ENCODE measurements around the gene WDTC1. TPM values are rescaled to one million over a fixed set of nuclear protein-coding genes. Genes with fewer than 3 reads are reported as not detected.

Gene WDTC1
- total RNA-seq, 1 experiment from 2014 or later: 15.7 TPM

- Mint-ChIP-seq H3K36me3 (ENCODE audit: insufficient read depth, unreplicated experiment) (peaks cover 79% of the 10 kb centered on the region), H3K4me1 (ENCODE audit: insufficient read depth, unreplicated experiment) (peaks cover 19% of the 10 kb centered on the region), H3K27ac (ENCODE audit: low read depth, unreplicated experiment) (no peak overlapping the region), H3K27me3 (ENCODE audit: insufficient read depth, unreplicated experiment) (no peaks in the 10 kb centered on the region), H3K9me3 (ENCODE audit: unreplicated experiment) (no peaks in the 10 kb centered on the region), H3K4me3 (ENCODE audit: unreplicated experiment) (no peak overlapping the region)
- ChIA-PET CTCF (interaction anchor here (0.7 to 1.4 kb wide), 2 partner anchors 8 to 252 kb away, joined by 3 to 4 read pairs; no protein-coding TSS in a partner anchor), POLR2A (interaction anchor here (0.6 to 5.9 kb wide), 3 partner anchors 7 to 363 kb away, joined by 3 to 33 read pairs (median 27); partner anchors contain the start of genes MAP3K6 and SYTL1)
- DNase-seq (ENCODE audit: unreplicated experiment): peak; percentile 69
- intact Hi-C loops (cut with micrococcal nuclease): no loop called here
- no TSS peak for BruUV-seq (replicated peaks)
- TF ChIP-seq CTCF (IDR thresholded peaks at IDR 0.05; ENCODE audit: unreplicated experiment): no peak
These were observed 114.7 kb downstream of the WDTC1 start for GRCh38 chr1:27348861-27349783.

GRCh38 chr1:27349784-27350662 is 115.6 kb downstream of the WDTC1 start:
- Mint-ChIP-seq H3K27me3 (ENCODE audit: insufficient read depth, unreplicated experiment) (no peaks in the 10 kb centered on the region), H3K4me1 (ENCODE audit: insufficient read depth, unreplicated experiment) (peaks cover 19% of the 10 kb centered on the region), H3K36me3 (ENCODE audit: insufficient read depth, unreplicated experiment) (peaks cover 83% of the 10 kb centered on the region), H3K27ac (ENCODE audit: low read depth, unreplicated experiment) (no peak overlapping the region), H3K9me3 (ENCODE audit: unreplicated experiment) (no peaks in the 10 kb centered on the region), H3K4me3 (ENCODE audit: unreplicated experiment) (no peak overlapping the region)
- ChIA-PET POLR2A (interaction anchor here (0.6 to 5.9 kb wide), 3 partner anchors 8 to 364 kb away, joined by 3 to 33 read pairs (median 27); partner anchors contain the start of genes MAP3K6 and SYTL1), CTCF (no interaction called here)
- no peak for TF ChIP-seq CTCF (IDR thresholded peaks at IDR 0.05; ENCODE audit: unreplicated experiment)
- intact Hi-C loops (cut with micrococcal nuclease): no loop called here
- no TSS peak for BruUV-seq (replicated peaks)
- DNase-seq (ENCODE audit: unreplicated experiment): no peak

GRCh38 chr1:27350663-27351540 is 116.5 kb downstream of the WDTC1 start:
- H3K27me3 Mint-ChIP-seq (ENCODE audit: insufficient read depth, unreplicated experiment): no peaks in the 10 kb centered on the region
- ChIA-PET CTCF (interaction anchor here (0.7 kb wide), 1 partner anchor 51 kb away, joined by 4 read pairs; no protein-coding TSS in a partner anchor), POLR2A (interaction anchor here (1.4 to 5.9 kb wide), 3 partner anchors 9 to 16 kb away, joined by 3 to 33 read pairs (median 27); partner anchors contain the start of genes MAP3K6 and SYTL1)

More at GRCh38 chr1:27350663-27351540, 116.5 kb downstream of the WDTC1 start:
- Mint-ChIP-seq H3K27ac (ENCODE audit: low read depth, unreplicated experiment) (no peak overlapping the region), H3K9me3 (ENCODE audit: unreplicated experiment) (no peaks in the 10 kb centered on the region), H3K36me3 (ENCODE audit: insufficient read depth, unreplicated experiment) (peaks cover 83% of the 10 kb centered on the region), H3K4me3 (ENCODE audit: unreplicated experiment) (no peak overlapping the region), H3K4me1 (ENCODE audit: insufficient read depth, unreplicated experiment) (peaks cover 18% of the 10 kb centered on the region)
- no peak for DNase-seq (ENCODE audit: unreplicated experiment)
- BruUV-seq (replicated peaks): no TSS peak
- TF ChIP-seq CTCF (IDR thresholded peaks at IDR 0.05; ENCODE audit: unreplicated experiment): no peak
- intact Hi-C loops (cut with micrococcal nuclease): no loop called here

All from MCF 10A (cell line).